Measurements from ENCODE around the gene MEG3. TPM values are rescaled to one million over a fixed set of nuclear protein-coding genes. Genes with fewer than 3 reads are reported as not detected.

Gene MEG3
- total and polyA plus RNA-seq, 9 of the 15 experiments (the other 6 are each of a cell fraction or from before 2014, with no cell fraction given), result 0.10 to 5.3 (median 1.0) TPM; not detected in 1

DNA sequence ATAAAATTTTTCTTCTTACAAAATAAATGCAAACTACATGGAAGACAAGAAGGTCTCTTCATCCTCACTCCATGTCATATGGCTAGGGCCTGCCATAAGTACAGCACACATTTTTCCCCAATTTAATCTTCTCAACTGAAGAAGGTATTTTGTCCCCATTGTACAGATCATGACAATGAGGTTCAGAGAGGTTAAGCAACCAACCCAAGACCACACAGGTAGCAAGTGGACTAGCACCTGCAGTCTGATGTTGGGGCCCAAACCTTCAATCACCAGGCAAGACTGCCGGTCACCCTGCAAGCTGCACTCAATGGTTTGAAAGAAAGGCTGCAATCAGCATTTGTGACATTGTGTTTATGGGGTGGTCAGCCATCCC is 6.5 kb upstream of the MEG3 start:
- no peak for FAIRE-seq
- ATAC-seq, result no peak
- Histone ChIP-seq H3K79me2 (ENCODE audit: control insufficient read depth, insufficient read depth, low read length) (no peaks in the 10 kb centered on the region), H3K27ac (ENCODE audit: extremely low read depth, low read depth, low read length) (no peak overlapping the region), H3K4me2 (ENCODE audit: insufficient read depth, low read length) (no peak overlapping the region), H3K27me3 (ENCODE audit: control insufficient read depth in 2 of 2, insufficient read depth in 2 of 2, low read length in 2 of 2) (no peaks in the 10 kb centered on the region), H3K4me3 (no peak overlapping the region), H3K4me1 (replicated peaks in 1 of 2; ENCODE audit: control insufficient read depth in 2 of 2, insufficient read depth in 2 of 2, low read length in 2 of 2) (peaks cover 4 to 21% of the 10 kb centered on the region in 2 experiments; a peak in 3 of 5 replicates), H3K9me1 (ENCODE audit: control insufficient read depth, insufficient read depth, low read length) (no peaks in the 10 kb centered on the region), H2AFZ (ENCODE audit: low read depth, low read length) (no peak overlapping the region), H4K20me1 (replicated peaks; ENCODE audit: control insufficient read depth, insufficient read depth, low read length) (no peaks in the 10 kb centered on the region), H3K36me3 (ENCODE audit: control insufficient read depth, insufficient read depth, low read length) (no peaks in the 10 kb centered on the region), H3K9me3 (replicated peaks; ENCODE audit: control insufficient read depth, insufficient read depth, low read depth, low read length) (no peaks in the 10 kb centered on the region), H3K9ac (ENCODE audit: insufficient read depth in 1 of 2, low read depth in 2 of 2, low read length in 2 of 2) (no peak overlapping the region)
- CTCF ChIA-PET (ENCODE audit: low intra/inter-chr PET ratio), result no interaction called here
- in situ Hi-C loops (cut with MboI), result no loop called here
- POLR2A ChIA-PET, result interaction anchor here (0.6 kb wide), 1 partner anchor 436 kb away, joined by 3 read pairs; no protein-coding TSS in a partner anchor
- BruUV-seq (replicated peaks), result no TSS peak
- intact Hi-C loops (cut with micrococcal nuclease), result no loop called here
- no peak for DNase-seq (ENCODE audit: extremely low read depth in 1 of 4, low spot score in 3 of 4)
- WGBS (ENCODE audit: insufficient coverage, low coverage, missing lambda C conversion rate), result 73% methylated on average over 1 of the region's 1 CpG
- TF ChIP-seq SMAD1 (IDR thresholded peaks at IDR 0.05; ENCODE audit: low read depth, low read length, partially characterized antibody) (no peak), GATA2 (CRISPR knock-in tag; IDR thresholded peaks at IDR 0.05) (no peak), PPARD (CRISPR knock-in tag; IDR thresholded peaks at IDR 0.05) (no peak), JUND (IDR thresholded peaks at IDR 0.05; ENCODE audit: borderline replicate concordance, low read depth, low read length) (no peak), JUND (tag; IDR thresholded peaks at IDR 0.05; ENCODE audit: borderline replicate concordance, low read depth, low read length) (no peak), MXI1 (IDR thresholded peaks at IDR 0.05; ENCODE audit: low read depth, low read length) (no peak), HDAC2 (IDR thresholded peaks at IDR 0.05) (0 out of 2 replicates have a peak, but pooled peaks have one; percentile 25), TFE3 (CRISPR knock-in tag; IDR thresholded peaks at IDR 0.05) (no peak), PHTF2 (CRISPR knock-in tag; IDR thresholded peaks at IDR 0.05) (no peak), CHD4 (IDR thresholded peaks at IDR 0.05; ENCODE audit: insufficient read depth, insufficient replicate concordance, low read depth, low read length, poor library complexity, severe bottlenecking) (no peak), ZNF717 (CRISPR knock-in tag; IDR thresholded peaks at IDR 0.05) (no peak), BCOR (IDR thresholded peaks at IDR 0.05) (peak; percentile 72), HMGN3 (IDR thresholded peaks at IDR 0.05; ENCODE audit: borderline replicate concordance, extremely low read depth, insufficient read length, low read depth, low read length) (no peak), TAF9B (IDR thresholded peaks at IDR 0.05; ENCODE audit: partially characterized antibody) (no peak), CEBPB (tag; IDR thresholded peaks at IDR 0.05) (no peak), KDM1A (IDR thresholded peaks at IDR 0.05) (0 out of 4 replicates have a peak, but pooled peaks of 1 of the 2 experiments have one; percentile 42), NFIC (IDR thresholded peaks at IDR 0.05) (no peak)

All from K562 (cell line).